ENCODE data around the gene SQSTM1.
A peak's percentile ranks its signal among the peaks of the same experiment; 100 is the strongest.
"Not testable (repeated sequence)": the region's sequence is repeated elsewhere in the genome, so short reads cannot be mapped to it uniquely, and the experiment has no call there.

The SQSTM1 gene

GRCh38 chr5:179827680-179828079 lies 7.0 kb downstream of the SQSTM1 start:
- DNase-seq (ENCODE audit: low read depth) = no peak

DNA sequence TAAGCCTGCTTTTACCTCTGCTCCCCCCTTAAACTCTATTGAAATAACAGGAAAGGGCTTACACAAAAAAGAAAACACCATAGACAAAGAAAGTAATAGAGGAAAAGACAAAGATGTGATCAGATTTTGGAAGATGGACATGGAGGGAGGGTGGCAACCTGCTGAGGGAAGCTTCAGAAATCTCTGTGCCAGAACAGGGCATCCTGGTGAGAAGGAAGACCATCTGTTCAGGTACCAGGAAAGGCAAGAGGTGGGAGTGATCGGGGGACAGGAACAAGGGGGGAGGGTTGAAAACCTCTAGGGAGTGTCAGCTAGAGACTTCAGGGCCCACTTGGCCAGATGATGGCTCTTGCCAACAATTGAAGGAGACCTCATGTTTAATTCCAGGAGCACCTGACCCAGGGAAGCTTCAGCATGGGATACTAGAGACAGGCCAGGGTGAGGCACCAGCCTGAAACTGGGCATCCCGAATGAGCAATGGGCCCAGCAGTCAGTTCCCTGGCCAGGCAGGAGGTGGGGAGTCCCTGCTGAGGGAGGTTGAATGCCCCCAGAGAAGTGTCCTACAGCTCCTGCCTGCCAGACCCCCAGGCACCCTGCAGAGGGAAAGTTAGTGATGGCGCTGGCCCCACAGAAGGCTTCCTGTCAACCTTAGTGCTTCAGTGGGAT lies 8.2 kb downstream of the SQSTM1 start:
- no peak for DNase-seq (ENCODE audit: low read depth)

DNA sequence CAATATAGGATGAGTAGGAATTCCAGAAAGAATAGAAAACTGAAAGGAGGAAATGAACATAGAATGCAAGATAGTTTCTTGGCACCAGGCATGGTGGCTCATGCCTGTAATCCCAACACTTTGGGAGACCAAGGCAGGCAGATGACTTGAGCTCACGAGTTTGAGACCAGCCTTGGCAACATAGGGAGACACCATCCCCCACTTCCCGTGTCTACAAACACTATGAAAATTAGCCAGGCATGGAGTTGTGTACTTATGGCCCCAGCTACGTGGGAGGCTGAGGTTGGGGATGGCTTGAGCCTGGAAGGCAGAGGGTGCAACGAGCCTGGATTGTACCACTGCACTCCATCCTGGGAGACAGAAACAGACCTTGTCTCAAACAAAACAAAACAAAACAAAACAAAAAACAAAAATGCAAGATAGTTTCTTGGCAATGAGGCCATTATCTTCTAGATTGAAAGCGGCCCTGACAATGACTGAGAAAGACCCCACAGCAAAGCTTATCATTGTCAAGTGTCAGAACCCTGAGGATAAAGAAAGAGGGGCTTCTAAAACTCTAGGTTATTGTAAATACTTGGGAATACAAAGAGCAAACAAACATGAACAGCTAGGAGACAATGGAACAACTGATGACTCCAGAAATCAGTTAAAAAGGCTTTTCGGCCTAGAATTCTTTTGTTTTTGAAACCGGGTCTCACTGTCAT lies 9.2 kb downstream of the SQSTM1 start:
- DNase-seq (ENCODE audit: low read depth) = no peak

DNA sequence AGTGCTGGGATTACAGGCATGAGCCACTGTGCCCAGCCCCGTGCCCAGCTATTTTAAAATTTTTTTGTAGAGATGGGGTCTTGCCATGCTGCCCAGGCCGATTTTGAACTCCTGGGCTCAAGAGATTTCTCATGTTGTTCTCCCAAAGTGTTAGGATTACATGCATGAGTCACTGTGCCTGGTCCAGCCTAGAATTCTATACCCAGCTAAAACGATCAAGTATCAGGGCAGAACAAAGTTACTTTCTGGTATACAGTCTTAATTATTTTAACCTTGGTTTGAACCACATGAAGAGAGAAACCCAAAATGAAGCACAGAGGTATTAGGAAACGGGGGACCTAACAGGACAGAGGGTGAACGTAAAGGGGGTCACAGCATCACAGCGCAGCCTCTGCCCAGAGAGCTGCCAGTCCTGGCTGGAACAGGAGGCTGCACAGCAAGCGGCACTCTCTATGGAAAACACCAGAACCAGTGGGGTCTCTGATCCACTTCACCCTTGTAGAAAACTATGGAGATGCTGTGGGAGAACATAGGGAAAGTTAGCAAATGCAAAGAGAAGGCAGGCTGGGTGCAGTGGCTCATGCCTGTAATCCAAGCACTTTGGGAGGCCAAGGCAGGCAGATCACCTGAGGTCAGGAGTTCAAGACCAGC lies 10.2 kb downstream of the SQSTM1 start:
- DNase-seq (ENCODE audit: low read depth) = no peak

- no peak for DNase-seq (ENCODE audit: low read depth)
These were observed 11.5 kb downstream of the SQSTM1 start for GRCh38 chr5:179832039-179832745.

GRCh38 chr5:179833056-179833708 lies 12.5 kb downstream of the SQSTM1 start:
- DNase-seq (ENCODE audit: low read depth) = no peak

DNA sequence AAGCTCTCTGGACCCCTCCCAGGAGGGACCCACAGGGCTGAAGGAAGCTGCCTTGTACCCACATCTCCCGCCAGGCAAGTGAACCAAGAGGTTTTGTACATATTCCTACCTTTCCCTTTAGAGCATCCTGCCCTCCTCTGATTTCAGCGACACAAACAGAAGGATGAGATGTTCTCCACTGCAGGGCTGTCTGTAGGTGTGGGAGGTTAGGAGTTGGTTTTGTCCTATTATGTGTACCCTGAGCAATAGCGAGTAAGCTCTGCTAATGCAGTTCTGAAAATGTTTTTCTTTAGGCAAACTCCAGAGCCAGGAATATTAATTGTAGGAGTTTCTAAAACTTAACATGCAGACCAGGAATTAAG lies 13.0 kb downstream of the SQSTM1 start:
- no peak for DNase-seq (ENCODE audit: low read depth)

DNA sequence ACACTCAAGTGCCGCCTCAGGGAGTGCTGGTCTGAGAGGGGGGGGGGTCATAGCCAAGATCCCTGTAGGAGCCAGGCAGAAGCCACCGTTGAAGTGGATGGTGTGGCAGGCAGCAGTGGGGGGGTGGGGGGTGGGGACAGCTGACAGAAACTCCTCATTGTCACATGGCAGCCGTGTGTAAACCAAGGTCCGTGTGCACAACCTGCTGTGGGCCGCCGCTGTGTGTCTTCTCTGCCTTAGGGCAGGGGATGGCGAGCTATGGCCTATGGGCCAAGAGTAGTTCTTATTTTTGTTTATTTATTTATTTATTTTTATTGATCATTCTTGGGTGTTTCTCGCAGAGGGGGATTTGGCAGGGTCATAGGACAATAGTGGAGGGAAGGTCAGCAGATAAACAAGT lies 13.4 kb downstream of the SQSTM1 start:
- DNase-seq (ENCODE audit: low read depth) = no peak

GRCh38 chr5:179834871-179835270 lies 14.2 kb downstream of the SQSTM1 start:
- DNase-seq (ENCODE audit: low read depth) = not testable (repeated sequence)

GRCh38 chr5:179836225-179837019 lies 15.7 kb downstream of the SQSTM1 start:
- no peak for DNase-seq (ENCODE audit: low read depth)

DNA sequence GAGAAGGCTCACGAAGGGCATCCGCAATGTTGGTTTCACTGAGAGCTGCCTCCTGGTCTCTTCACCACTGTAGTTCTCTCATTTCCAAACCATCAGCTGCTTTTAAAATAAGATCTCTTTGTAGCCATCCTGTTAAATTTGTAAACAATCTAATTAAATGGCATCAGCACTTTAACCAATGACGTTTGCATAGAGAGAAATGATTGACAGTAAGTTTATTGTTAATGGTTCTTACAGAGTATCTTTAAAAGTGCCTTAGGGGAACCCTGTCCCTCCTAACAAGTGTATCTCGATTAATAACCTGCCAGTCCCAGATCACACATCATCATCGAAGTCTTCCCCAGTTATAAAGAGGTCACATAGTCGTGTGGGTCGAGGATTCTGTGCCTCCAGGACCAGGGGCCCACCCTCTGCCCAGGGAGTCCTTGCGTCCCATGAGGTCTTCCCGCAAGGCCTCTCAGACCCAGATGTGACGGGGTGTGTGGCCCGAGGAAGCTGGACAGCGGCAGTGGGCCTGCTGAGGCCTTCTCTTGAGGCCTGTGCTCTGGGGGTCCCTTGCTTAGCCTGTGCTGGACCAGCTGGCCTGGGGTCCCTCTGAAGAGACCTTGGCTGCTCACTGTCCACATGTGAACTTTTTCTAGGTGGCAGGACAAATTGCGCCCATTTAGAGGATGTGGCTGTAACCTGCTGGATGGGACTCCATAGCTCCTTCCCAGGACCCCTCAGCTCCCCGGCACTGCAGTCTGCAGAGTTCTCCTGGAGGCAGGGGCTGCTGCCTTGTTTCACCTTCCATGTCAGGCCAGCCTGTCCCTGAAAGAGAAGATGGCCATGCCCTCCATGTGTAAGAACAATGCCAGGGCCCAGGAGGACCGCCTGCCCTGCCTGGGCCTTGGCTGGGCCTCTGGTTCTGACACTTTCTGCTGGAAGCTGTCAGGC lies 16.6 kb downstream of the SQSTM1 start:
- DNase-seq (ENCODE audit: low read depth) = no peak

GRCh38 chr5:179839328-179840256 lies 18.9 kb downstream of the SQSTM1 start:
- no peak for DNase-seq (ENCODE audit: low read depth)

GRCh38 chr5:179840321-179840720 lies 19.6 kb downstream of the SQSTM1 start:
- no peak for DNase-seq (ENCODE audit: low read depth)

- DNase-seq (ENCODE audit: low read depth) = no peak
These were observed 20.1 kb downstream of the SQSTM1 start for GRCh38 chr5:179840766-179841165.

- DNase-seq (ENCODE audit: low read depth) = no peak
These were observed 20.9 kb downstream of the SQSTM1 start for GRCh38 chr5:179841621-179842020.

GRCh38 chr5:179852993-179853547 lies 32.4 kb downstream of the SQSTM1 start:
- no peak for DNase-seq (ENCODE audit: low read depth)

- no peak for DNase-seq (ENCODE audit: low read depth)
These were observed 33.7 kb downstream of the SQSTM1 start for GRCh38 chr5:179854356-179854755.

DNA sequence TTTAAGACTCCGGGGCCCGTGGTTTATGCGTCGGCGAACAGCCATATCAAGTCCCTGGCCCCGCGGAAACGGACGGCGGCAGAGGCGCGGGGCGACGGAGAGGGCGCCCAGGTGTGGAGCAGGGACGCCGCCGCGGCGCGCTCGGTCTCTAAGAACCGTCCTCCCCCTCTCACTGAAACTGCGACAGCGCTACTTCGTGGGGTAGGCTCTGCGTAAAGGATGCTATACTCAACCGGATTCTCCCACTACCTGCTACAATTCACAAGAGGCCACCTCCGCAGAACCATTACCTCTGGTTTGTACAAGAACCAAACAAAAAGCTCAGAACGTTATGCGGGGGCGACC lies 37.5 kb downstream of the SQSTM1 start:
- peak; percentile 13 for DNase-seq (ENCODE audit: low read depth)

All from stimulated activated CD8-positive, alpha-beta memory T cell treated with anti-CD3 and anti-CD28 coated beads, Interleukin-15, amount 100 ng/mL, for 24 hours (primary cell).